ENCODE data around the gene UNC5B.

DNA sequence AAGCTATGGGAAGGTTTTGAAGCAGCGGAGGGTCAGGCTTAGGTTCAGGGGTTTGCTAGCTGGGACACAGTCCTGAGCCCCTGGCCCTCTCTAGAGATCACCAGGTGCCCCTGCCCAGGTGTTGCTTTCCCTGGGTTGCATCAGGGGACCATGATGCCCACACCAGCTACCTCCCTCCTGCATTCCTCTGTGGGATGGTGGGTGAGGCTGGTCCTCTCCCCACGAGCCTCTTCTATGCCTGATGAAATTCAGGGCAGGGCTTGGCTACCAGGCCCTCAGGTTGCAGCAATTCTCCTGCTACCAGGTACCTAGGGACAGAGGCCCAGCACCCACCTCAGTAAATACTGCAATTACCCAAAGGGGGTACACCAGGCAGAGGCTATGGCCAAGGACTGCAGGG lies 95.9 kb downstream of the UNC5B start:
- TF ChIP-seq POLR2AphosphoS5 (IDR thresholded peaks at IDR 0.05; ENCODE audit: low read depth, low read length) (no peak), POLR2A (IDR thresholded peaks at IDR 0.05; ENCODE audit: low read depth, low read length) (no peak), TAF1 (IDR thresholded peaks at IDR 0.05; ENCODE audit: low read depth, low read length) (no peak), SPI1 (IDR thresholded peaks at IDR 0.05; ENCODE audit: low read depth, low read length) (no peak), POU2F2 (IDR thresholded peaks at IDR 0.05; ENCODE audit: low read depth, low read length) (no peak), PAX5 (IDR thresholded peaks at IDR 0.05; ENCODE audit: insufficient read depth, low read length, severe bottlenecking) (no peak)
